Caco-2 (cell line): Measurements from ENCODE around the gene EPSTI1. TPM values are rescaled to one million over a fixed set of nuclear protein-coding genes. Genes with fewer than 3 reads are reported as not detected.

Source experiments
- BruUV-seq: library from RNA; stranded (reverse); fragments of 400-500 nt; replicated peaks from 2 replicates; lab custom pipeline; 2021; lab: Mats Ljungman, UMichigan
- CTCF ChIA-PET: fragments of 300-600 bp; sonication (Branson Sonifier 250); formaldehyde crosslinking; loops from one replicate; lab custom pipeline; 2022; ENCODE audit warnings: antibody characterized with exemption; lab: Charles Lee
- POLR2A ChIA-PET: fragments of 300-600 bp; sonication (Branson Sonifier 250); formaldehyde crosslinking; loops from one replicate; lab custom pipeline; 2022; ENCODE audit warnings: antibody characterized with exemption; lab: Charles Lee
- DNase-seq, 2 experiments: peaks; one replicate each; pipeline versions ENCODE4 v3.0.0 to v3.0.0-alpha.2; 2020 to 2022
- H3K27me3 ChIP-seq: replicated peaks from 2 replicates; pipeline ENCODE4 v1.6.0; 2011; ENCODE audit warnings: low read length; ENCODE audit not compliant: control insufficient read depth, insufficient read depth
- H3K36me3 ChIP-seq: 2 replicates; pipeline ENCODE4 v1.5.1; 2011; ENCODE audit warnings: low read length; ENCODE audit not compliant: control insufficient read depth, insufficient read depth
- H3K4me1 ChIP-seq: fragments of 250-450 bp; sonication (Bioruptor Pico); 2 replicates; pipeline ENCODE4 v1.5.1; 2020; ENCODE audit warnings: mild to moderate bottlenecking
- H3K4me3 ChIP-seq: 2 replicates; pipeline ENCODE4 v1.5.1; 2011; ENCODE audit warnings: low read depth, mild to moderate bottlenecking, control low read depth, low read length
- H3K9me3 ChIP-seq: fragments of 250-450 bp; sonication (Bioruptor Pico); 2 replicates; pipeline ENCODE4 v1.5.1; 2020; ENCODE audit warnings: mild to moderate bottlenecking, moderate library complexity
- H3K27ac Mint-ChIP-seq: one replicate; pipeline ENCODE4 v1.8.0; 2022; ENCODE audit warnings: mixed read lengths; ENCODE audit not compliant: unreplicated experiment
- H3K27me3 Mint-ChIP-seq: one replicate; pipeline ENCODE4 v1.8.0; 2022; ENCODE audit warnings: mixed read lengths; ENCODE audit not compliant: insufficient read depth, unreplicated experiment
- H3K36me3 Mint-ChIP-seq: one replicate; pipeline ENCODE4 v1.8.0; 2022; ENCODE audit warnings: mild to moderate bottlenecking, mixed read lengths; ENCODE audit not compliant: insufficient read depth, unreplicated experiment
- H3K4me1 Mint-ChIP-seq: one replicate; pipeline ENCODE4 v1.8.0; 2022; ENCODE audit warnings: low read depth, mixed read lengths; ENCODE audit not compliant: unreplicated experiment
- H3K4me3 Mint-ChIP-seq: one replicate; pipeline ENCODE4 v1.8.0; 2022; ENCODE audit warnings: mild to moderate bottlenecking, moderate library complexity, mixed read lengths; ENCODE audit not compliant: unreplicated experiment
- H3K9me3 Mint-ChIP-seq: one replicate; pipeline ENCODE4 v1.8.0; 2022; ENCODE audit warnings: mixed read lengths; ENCODE audit not compliant: unreplicated experiment
- intact Hi-C: fragments of 100-400 bp; cut with micrococcal nuclease; formaldehyde crosslinking; loops from one replicate; pipeline ENCODE4 v1.10.0; 2022; ENCODE audit not compliant: unreplicated experiment
- total RNA-seq: library from RNA; stranded (reverse); gene quantifications from 2 replicates; pipeline ENCODE4 v1.2.3, GENCODE V29; 2022
- TF ChIP-seq, protein P1 (sequence below), 2 experiments: fragments of 200-600 bp in 1 of 2; IDR thresholded peaks; 1 replicate in 1 of 2; 2 replicates in 1 of 2; pipeline versions ENCODE4 v1.5.1 to v1.8.0; 2011 to 2022; ENCODE audit warnings: antibody characterized with exemption in 1 of 2, control low read depth in 1 of 2, inconsistent platforms in 1 of 2, low read depth in 1 of 2, low read length in 1 of 2, mild to moderate bottlenecking in 1 of 2, moderate library complexity in 1 of 2; ENCODE audit not compliant: insufficient read depth in 1 of 2, severe bottlenecking in 1 of 2, unreplicated experiment in 1 of 2

Gene EPSTI1
- total RNA-seq, 1 experiment from 2014 or later: 86.5 TPM

DNA sequence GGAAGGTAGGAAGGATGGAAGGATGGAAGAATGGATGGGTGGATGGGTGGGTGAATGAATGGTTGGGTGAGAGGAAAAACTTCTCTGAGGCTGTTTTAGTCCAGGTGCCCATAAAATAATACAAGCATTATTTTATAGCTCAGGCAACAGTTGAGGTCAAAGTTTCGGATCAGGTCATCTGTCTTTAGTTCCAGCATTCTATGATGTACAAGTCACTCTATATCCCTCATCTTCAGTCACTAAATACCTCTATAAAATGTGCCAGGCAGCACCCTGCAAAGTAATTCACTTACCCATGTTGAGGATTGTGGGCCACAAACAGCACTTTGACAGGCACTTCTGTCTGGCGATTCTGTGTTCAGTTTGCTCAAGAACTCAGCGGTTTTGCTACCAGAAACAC lies 66.0 kb downstream of the EPSTI1 start:
- TF ChIP-seq, protein P1, sequence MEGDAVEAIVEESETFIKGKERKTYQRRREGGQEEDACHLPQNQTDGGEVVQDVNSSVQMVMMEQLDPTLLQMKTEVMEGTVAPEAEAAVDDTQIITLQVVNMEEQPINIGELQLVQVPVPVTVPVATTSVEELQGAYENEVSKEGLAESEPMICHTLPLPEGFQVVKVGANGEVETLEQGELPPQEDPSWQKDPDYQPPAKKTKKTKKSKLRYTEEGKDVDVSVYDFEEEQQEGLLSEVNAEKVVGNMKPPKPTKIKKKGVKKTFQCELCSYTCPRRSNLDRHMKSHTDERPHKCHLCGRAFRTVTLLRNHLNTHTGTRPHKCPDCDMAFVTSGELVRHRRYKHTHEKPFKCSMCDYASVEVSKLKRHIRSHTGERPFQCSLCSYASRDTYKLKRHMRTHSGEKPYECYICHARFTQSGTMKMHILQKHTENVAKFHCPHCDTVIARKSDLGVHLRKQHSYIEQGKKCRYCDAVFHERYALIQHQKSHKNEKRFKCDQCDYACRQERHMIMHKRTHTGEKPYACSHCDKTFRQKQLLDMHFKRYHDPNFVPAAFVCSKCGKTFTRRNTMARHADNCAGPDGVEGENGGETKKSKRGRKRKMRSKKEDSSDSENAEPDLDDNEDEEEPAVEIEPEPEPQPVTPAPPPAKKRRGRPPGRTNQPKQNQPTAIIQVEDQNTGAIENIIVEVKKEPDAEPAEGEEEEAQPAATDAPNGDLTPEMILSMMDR (IDR thresholded peaks at IDR 0.05; ENCODE audit: insufficient read depth in 1 of 2, low read depth in 1 of 2, low read length in 1 of 2, severe bottlenecking in 1 of 2, unreplicated experiment in 1 of 2): no peak
- Mint-ChIP-seq H3K4me1 (no peaks in the 10 kb centered on the region), H3K27me3 (no peaks in the 10 kb centered on the region), H3K9me3 (no peaks in the 10 kb centered on the region), H3K36me3 (peaks cover 27% of the 10 kb centered on the region), H3K27ac (no peak overlapping the region), H3K4me3 (no peak overlapping the region)
- no peak for DNase-seq
- BruUV-seq: no TSS peak
- ChIA-PET CTCF (no interaction called here), POLR2A (no interaction called here)
- H3K9me3 ChIP-seq: no peaks in the 10 kb centered on the region
- H3K4me1 ChIP-seq: no peaks in the 10 kb centered on the region; the same call in 1 of the 2 replicates
- H3K4me3 ChIP-seq: no peak overlapping the region
- H3K27me3 ChIP-seq: no peaks in the 10 kb centered on the region
- no peaks in the 10 kb centered on the region for H3K36me3 ChIP-seq
- intact Hi-C loops: no loop called here

- no peaks in the 10 kb centered on the region for H3K36me3 ChIP-seq
- H3K4me3 ChIP-seq: no peak overlapping the region
- Mint-ChIP-seq H3K4me3 (no peak overlapping the region), H3K9me3 (no peaks in the 10 kb centered on the region), H3K4me1 (no peaks in the 10 kb centered on the region), H3K27ac (no peak overlapping the region), H3K27me3 (no peaks in the 10 kb centered on the region), H3K36me3 (peaks cover 27% of the 10 kb centered on the region)
- H3K9me3 ChIP-seq: no peaks in the 10 kb centered on the region
- ChIA-PET CTCF (no interaction called here), POLR2A (no interaction called here)
- no TSS peak for BruUV-seq
- no peak for DNase-seq
- TF ChIP-seq, protein P1 (IDR thresholded peaks at IDR 0.05; ENCODE audit: insufficient read depth in 1 of 2, low read depth in 1 of 2, low read length in 1 of 2, severe bottlenecking in 1 of 2, unreplicated experiment in 1 of 2): no peak
- no peaks in the 10 kb centered on the region; the same call in 1 of the 2 replicates for H3K4me1 ChIP-seq
- H3K27me3 ChIP-seq: no peaks in the 10 kb centered on the region
- intact Hi-C loops: no loop called here
Observed at GRCh38 chr13:42925626-42926025, 66.4 kb downstream of the EPSTI1 start.

DNA sequence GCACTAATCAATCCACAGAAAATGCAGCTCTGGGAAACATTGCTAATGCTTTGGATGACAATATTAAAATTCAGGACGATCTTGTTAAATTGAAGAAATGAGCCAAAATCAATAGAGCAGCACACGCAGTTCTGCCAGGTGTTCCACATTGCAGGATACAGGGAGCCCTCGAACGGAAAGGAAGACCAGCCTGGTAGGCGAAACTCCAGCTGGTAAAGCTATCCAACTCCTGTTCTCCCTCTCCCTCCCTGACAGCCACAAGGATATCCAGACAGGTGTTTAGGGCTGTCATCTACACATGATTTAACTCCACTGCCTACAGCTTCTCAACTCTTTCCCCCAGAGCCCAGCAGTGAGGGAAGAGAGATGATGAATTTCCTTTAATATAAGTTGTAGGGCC lies 67.7 kb downstream of the EPSTI1 start:
- intact Hi-C loops: no loop called here
- CTCF ChIA-PET: no interaction called here
- POLR2A ChIA-PET: no interaction called here

More for the DNA sequence above, 67.7 kb downstream of the EPSTI1 start:
- TF ChIP-seq, protein P1 (IDR thresholded peaks at IDR 0.05; ENCODE audit: insufficient read depth in 1 of 2, low read depth in 1 of 2, low read length in 1 of 2, severe bottlenecking in 1 of 2, unreplicated experiment in 1 of 2): no peak
- Mint-ChIP-seq H3K4me1 (no peaks in the 10 kb centered on the region), H3K9me3 (no peaks in the 10 kb centered on the region), H3K27me3 (no peaks in the 10 kb centered on the region), H3K27ac (no peak overlapping the region), H3K36me3 (peaks cover 35% of the 10 kb centered on the region), H3K4me3 (no peak overlapping the region)
- H3K4me3 ChIP-seq: no peak overlapping the region
- DNase-seq: no peak
- no TSS peak for BruUV-seq
- no peaks in the 10 kb centered on the region for H3K9me3 ChIP-seq
- no peaks in the 10 kb centered on the region for H3K4me1 ChIP-seq
- H3K27me3 ChIP-seq: no peaks in the 10 kb centered on the region
- no peaks in the 10 kb centered on the region for H3K36me3 ChIP-seq
